K562 (cell line): ENCODE results near the gene IPO7. TPM values are rescaled to one million over a fixed set of nuclear protein-coding genes. Genes with fewer than 3 reads are reported as not detected.
A peak's percentile ranks its signal among the peaks of the same experiment; 100 is the strongest.

Experiments used
- CEBPB ChIP-seq: fragments of 450-650 bp; IDR thresholded peaks from 2 replicates; pipeline ENCODE4 v1.6.1; 2016; ENCODE audit warnings: missing genetic modification characterization, missing compliant biosample characterization
- CHD2 ChIP-seq: IDR thresholded peaks from 2 replicates; pipeline ENCODE4 v1.6.1; 2011; ENCODE audit warnings: low read depth, low read length
- EHMT2 ChIP-seq: fragments of 450-650 bp; IDR thresholded peaks from 2 replicates; pipeline ENCODE4 v1.6.1; 2018; ENCODE audit warnings: antibody characterized with exemption
- MEIS2 ChIP-seq: fragments of 450-650 bp; IDR thresholded peaks from 2 replicates; pipeline ENCODE4 v1.6.1; 2014; ENCODE audit warnings: mild to moderate bottlenecking; ENCODE audit not compliant: partially characterized antibody
- polyA plus RNA-seq, 8 experiments: library from polyadenylated mRNA; depleted of rRNA in 4 of 8; stranded (reverse) in 5 of 8; unstranded in 3 of 8; fragments of >200 nt; fragmentation: Nextera tagmentation in 2 of 8; fragmentation: Illumina TruSeq in 1 of 8; extraction: Ambion mirVana in 2 of 8; extraction: Trizol in 1 of 8; gene quantifications; 2 replicates each; pipeline versions ENCODE4 v1.2.1 to v1.2.3, GENCODE V29; 2011 to 2014; ENCODE audit warnings: inconsistent platforms in 1 of 8, missing spikeins in 1 of 8
- total RNA-seq, 7 experiments: library from RNA; depleted of rRNA in 6 of 7; stranded (reverse); fragments of >200 nt in 6 of 7; fragmentation: Illumina TruSeq in 2 of 7; extraction: Trizol in 2 of 7; gene quantifications; 2 replicates each; pipeline versions ENCODE4 v1.2.1 to v1.2.3, GENCODE V29; 2011 to 2021; ENCODE audit warnings: low replicate concordance in 1 of 7
- TF ChIP-seq, protein P1 (sequence below), 2 experiments: fragments of 450-650 bp; formaldehyde crosslinking in 1 of 2; IDR thresholded peaks; 2 replicates each; pipeline versions ENCODE4 v1.4.0 to v1.6.1; 2014 to 2020; ENCODE audit warnings: mild to moderate bottlenecking in 2 of 2, borderline replicate concordance in 1 of 2, low read depth in 1 of 2
- TF ChIP-seq, protein P2 (sequence below): sonication (generic); formaldehyde crosslinking; IDR thresholded peaks from 2 replicates; pipeline ENCODE4 v1.8.0; 2022; ENCODE audit warnings: mild to moderate bottlenecking, missing genetic modification reagents
- TF ChIP-seq, protein P3 (sequence below), 2 experiments: IDR thresholded peaks in 1 of 2; conservative IDR thresholded peaks in 1 of 2; 2 replicates each; pipeline ENCODE4 v1.6.1; 2016; ENCODE audit warnings: low read depth in 2 of 2, mild to moderate bottlenecking in 1 of 2, missing compliant biosample characterization in 1 of 2, missing genetic modification characterization in 1 of 2, moderate library complexity in 1 of 2

Gene IPO7
- total and polyA plus RNA-seq, 9 of the 15 experiments (the other 6 are each of a cell fraction or from before 2014, with no cell fraction given), result 23.6 to 138 (median 110) TPM

DNA sequence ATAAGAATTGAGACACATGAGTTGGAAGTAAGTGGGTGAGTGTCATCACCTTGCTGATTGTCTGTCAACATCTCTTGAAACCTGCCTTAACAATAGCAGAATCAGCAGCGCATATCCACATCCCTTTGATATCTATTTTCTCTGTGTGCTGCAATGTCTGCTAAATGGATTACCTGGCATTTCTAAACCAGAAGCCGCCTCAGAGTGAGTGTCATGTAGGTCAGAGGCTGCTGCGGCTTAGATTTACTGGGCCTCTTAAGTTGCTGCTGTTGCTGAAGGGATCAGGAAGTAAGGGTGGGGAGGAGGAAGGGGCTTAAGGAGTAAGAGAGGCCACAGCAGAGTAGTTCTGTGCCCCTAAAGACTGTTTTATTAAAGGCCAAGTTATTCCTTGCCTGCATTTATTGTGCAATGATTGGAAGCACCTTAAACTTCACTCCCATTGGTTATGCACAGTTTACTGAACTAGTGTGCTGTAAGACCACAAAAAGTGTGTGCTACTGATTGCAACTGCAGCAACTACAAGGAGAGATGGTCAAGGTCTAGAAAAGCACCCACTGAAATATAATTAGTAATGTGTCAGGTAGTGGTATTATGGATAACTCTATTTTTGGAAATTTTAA is 40.3 kb upstream of the IPO7 start (continued):
- TF ChIP-seq, protein P1, sequence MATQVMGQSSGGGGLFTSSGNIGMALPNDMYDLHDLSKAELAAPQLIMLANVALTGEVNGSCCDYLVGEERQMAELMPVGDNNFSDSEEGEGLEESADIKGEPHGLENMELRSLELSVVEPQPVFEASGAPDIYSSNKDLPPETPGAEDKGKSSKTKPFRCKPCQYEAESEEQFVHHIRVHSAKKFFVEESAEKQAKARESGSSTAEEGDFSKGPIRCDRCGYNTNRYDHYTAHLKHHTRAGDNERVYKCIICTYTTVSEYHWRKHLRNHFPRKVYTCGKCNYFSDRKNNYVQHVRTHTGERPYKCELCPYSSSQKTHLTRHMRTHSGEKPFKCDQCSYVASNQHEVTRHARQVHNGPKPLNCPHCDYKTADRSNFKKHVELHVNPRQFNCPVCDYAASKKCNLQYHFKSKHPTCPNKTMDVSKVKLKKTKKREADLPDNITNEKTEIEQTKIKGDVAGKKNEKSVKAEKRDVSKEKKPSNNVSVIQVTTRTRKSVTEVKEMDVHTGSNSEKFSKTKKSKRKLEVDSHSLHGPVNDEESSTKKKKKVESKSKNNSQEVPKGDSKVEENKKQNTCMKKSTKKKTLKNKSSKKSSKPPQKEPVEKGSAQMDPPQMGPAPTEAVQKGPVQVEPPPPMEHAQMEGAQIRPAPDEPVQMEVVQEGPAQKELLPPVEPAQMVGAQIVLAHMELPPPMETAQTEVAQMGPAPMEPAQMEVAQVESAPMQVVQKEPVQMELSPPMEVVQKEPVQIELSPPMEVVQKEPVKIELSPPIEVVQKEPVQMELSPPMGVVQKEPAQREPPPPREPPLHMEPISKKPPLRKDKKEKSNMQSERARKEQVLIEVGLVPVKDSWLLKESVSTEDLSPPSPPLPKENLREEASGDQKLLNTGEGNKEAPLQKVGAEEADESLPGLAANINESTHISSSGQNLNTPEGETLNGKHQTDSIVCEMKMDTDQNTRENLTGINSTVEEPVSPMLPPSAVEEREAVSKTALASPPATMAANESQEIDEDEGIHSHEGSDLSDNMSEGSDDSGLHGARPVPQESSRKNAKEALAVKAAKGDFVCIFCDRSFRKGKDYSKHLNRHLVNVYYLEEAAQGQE (IDR thresholded peaks at IDR 0.05; ENCODE audit: borderline replicate concordance), result no peak
- TF ChIP-seq, protein P1 (CRISPR knock-in tag; IDR thresholded peaks at IDR 0.05; ENCODE audit: low read depth), result no peak
- TF ChIP-seq, protein P2, sequence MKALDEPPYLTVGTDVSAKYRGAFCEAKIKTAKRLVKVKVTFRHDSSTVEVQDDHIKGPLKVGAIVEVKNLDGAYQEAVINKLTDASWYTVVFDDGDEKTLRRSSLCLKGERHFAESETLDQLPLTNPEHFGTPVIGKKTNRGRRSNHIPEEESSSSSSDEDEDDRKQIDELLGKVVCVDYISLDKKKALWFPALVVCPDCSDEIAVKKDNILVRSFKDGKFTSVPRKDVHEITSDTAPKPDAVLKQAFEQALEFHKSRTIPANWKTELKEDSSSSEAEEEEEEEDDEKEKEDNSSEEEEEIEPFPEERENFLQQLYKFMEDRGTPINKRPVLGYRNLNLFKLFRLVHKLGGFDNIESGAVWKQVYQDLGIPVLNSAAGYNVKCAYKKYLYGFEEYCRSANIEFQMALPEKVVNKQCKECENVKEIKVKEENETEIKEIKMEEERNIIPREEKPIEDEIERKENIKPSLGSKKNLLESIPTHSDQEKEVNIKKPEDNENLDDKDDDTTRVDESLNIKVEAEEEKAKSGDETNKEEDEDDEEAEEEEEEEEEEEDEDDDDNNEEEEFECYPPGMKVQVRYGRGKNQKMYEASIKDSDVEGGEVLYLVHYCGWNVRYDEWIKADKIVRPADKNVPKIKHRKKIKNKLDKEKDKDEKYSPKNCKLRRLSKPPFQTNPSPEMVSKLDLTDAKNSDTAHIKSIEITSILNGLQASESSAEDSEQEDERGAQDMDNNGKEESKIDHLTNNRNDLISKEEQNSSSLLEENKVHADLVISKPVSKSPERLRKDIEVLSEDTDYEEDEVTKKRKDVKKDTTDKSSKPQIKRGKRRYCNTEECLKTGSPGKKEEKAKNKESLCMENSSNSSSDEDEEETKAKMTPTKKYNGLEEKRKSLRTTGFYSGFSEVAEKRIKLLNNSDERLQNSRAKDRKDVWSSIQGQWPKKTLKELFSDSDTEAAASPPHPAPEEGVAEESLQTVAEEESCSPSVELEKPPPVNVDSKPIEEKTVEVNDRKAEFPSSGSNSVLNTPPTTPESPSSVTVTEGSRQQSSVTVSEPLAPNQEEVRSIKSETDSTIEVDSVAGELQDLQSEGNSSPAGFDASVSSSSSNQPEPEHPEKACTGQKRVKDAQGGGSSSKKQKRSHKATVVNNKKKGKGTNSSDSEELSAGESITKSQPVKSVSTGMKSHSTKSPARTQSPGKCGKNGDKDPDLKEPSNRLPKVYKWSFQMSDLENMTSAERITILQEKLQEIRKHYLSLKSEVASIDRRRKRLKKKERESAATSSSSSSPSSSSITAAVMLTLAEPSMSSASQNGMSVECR, result no peak
- no peak for TF ChIP-seq CHD2
- TF ChIP-seq, protein P3, sequence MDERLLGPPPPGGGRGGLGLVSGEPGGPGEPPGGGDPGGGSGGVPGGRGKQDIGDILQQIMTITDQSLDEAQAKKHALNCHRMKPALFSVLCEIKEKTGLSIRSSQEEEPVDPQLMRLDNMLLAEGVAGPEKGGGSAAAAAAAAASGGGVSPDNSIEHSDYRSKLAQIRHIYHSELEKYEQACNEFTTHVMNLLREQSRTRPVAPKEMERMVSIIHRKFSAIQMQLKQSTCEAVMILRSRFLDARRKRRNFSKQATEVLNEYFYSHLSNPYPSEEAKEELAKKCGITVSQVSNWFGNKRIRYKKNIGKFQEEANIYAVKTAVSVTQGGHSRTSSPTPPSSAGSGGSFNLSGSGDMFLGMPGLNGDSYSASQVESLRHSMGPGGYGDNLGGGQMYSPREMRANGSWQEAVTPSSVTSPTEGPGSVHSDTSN (CRISPR knock-in tag; IDR thresholded peaks at IDR 0.05; ENCODE audit: low read depth), result no peak
- TF ChIP-seq, protein P3 (tag; conservative IDR thresholded peaks at IDR 0.05; ENCODE audit: low read depth), result no peak
- no peak for TF ChIP-seq EHMT2
- peak; percentile 12 for TF ChIP-seq MEIS2
- peak; percentile 60; the same call in 1 of the 2 replicates for TF ChIP-seq CEBPB (tag)
